Left ventricle myocardium inferior (tissue), 1 donor: ENCODE measurements around the gene ALG1. TPM values are rescaled to one million over a fixed set of nuclear protein-coding genes. Genes with fewer than 3 reads are reported as not detected.
"Not testable (repeated sequence)": the region's sequence is repeated elsewhere in the genome, so short reads cannot be mapped to it uniquely, and the experiment has no call there.

Source experiments
- DNase-seq: peaks from one replicate; pipeline ENCODE4 v3.0.0-alpha.2; 2020
- H3K27ac ChIP-seq: fragments of 200-600 bp; replicated peaks from 2 replicates; pipeline ENCODE4 v1.8.0; 2021
- H3K27me3 ChIP-seq: fragments of 200-600 bp; 2 replicates; pipeline ENCODE4 v1.8.0; 2021; ENCODE audit warnings: low read depth
- H3K36me3 ChIP-seq: fragments of 200-600 bp; 2 replicates; pipeline ENCODE4 v1.8.0; 2021
- H3K4me1 ChIP-seq: fragments of 200-600 bp; 2 replicates; pipeline ENCODE4 v1.8.0; 2021
- H3K4me3 ChIP-seq: fragments of 200-600 bp; 2 replicates; pipeline ENCODE4 v1.8.0; 2021; ENCODE audit warnings: mild to moderate bottlenecking, moderate library complexity
- H3K9me3 ChIP-seq: fragments of 200-600 bp; replicated peaks from 2 replicates; pipeline ENCODE4 v1.8.0; 2021
- intact Hi-C: fragments of 100-400 bp; cut with micrococcal nuclease; formaldehyde crosslinking; loops from one replicate; pipeline ENCODE4 v1.11.0; 2022
- total RNA-seq: library from RNA; stranded (reverse); fragmentation: NEBNext Ultra II Directional; extraction: Animal tissue kit (Norgen Biotek cat#: 25700); gene quantifications from one replicate; pipeline ENCODE4 v1.2.1, GENCODE V29; 2021
- donor health status: DM: no; HTN: yes; CAD: no; lungs with severe emphysema.

ALG1 gene
- total RNA-seq, 1 donor from 2014 or later, result 7.3 TPM

- DNase-seq, H3K27ac ChIP-seq, H3K9me3 ChIP-seq, intact Hi-C loops, H3K4me1 ChIP-seq, H3K27me3 ChIP-seq, H3K4me3 ChIP-seq: not testable (repeated sequence)
- H3K36me3 ChIP-seq, result peaks cover 23% of the 10 kb centered on the region
These were observed 18.4 kb downstream of the ALG1 start for GRCh38 chr16:5089911-5090555.

- intact Hi-C loops, DNase-seq, H3K4me1 ChIP-seq, H3K9me3 ChIP-seq, H3K27me3 ChIP-seq, H3K4me3 ChIP-seq, H3K27ac ChIP-seq: not testable (repeated sequence)
- H3K36me3 ChIP-seq, result peaks cover 18% of the 10 kb centered on the region
These were observed 18.9 kb downstream of the ALG1 start for GRCh38 chr16:5090592-5090991.

- DNase-seq, intact Hi-C loops, H3K27me3 ChIP-seq, H3K4me3 ChIP-seq, H3K27ac ChIP-seq, H3K9me3 ChIP-seq: not testable (repeated sequence)
- Histone ChIP-seq H3K36me3 (peaks cover 12% of the 10 kb centered on the region), H3K4me1 (peaks cover 13% of the 10 kb centered on the region)
These were observed 21.4 kb downstream of the ALG1 start for GRCh38 chr16:5093081-5093480.

GRCh38 chr16:5093746-5094145 is 22.1 kb downstream of the ALG1 start:
- intact Hi-C loops, H3K9me3 ChIP-seq, H3K27me3 ChIP-seq, H3K27ac ChIP-seq, H3K4me3 ChIP-seq, DNase-seq: not testable (repeated sequence)
- Histone ChIP-seq H3K4me1 (peaks cover 16% of the 10 kb centered on the region), H3K36me3 (peaks cover 12% of the 10 kb centered on the region)

- H3K4me3 ChIP-seq, intact Hi-C loops, H3K27ac ChIP-seq, H3K27me3 ChIP-seq, H3K9me3 ChIP-seq, DNase-seq, H3K36me3 ChIP-seq: not testable (repeated sequence)
- peaks cover 18% of the 10 kb centered on the region for H3K4me1 ChIP-seq
These were observed 23.6 kb downstream of the ALG1 start for GRCh38 chr16:5095145-5095830.

GRCh38 chr16:5096437-5097060 is 24.9 kb downstream of the ALG1 start:
- peak overlapping the region; percentile 89 for H3K4me3 ChIP-seq
- peaks cover 18% of the 10 kb centered on the region for H3K4me1 ChIP-seq
- H3K27me3 ChIP-seq, DNase-seq, H3K9me3 ChIP-seq, intact Hi-C loops, H3K36me3 ChIP-seq: not testable (repeated sequence)
- peak overlapping the region; percentile 86 for H3K27ac ChIP-seq

GRCh38 chr16:5097061-5097469 is 25.4 kb downstream of the ALG1 start:
- H3K4me3 ChIP-seq, result peak overlapping the region; percentile 89
- DNase-seq, H3K9me3 ChIP-seq, H3K36me3 ChIP-seq, H3K27me3 ChIP-seq, intact Hi-C loops: not testable (repeated sequence)
- peaks cover 18% of the 10 kb centered on the region for H3K4me1 ChIP-seq
- H3K27ac ChIP-seq, result peak overlapping the region; percentile 86

- intact Hi-C loops, result not testable (repeated sequence)
These were observed 26.0 kb downstream of the ALG1 start, which contains the start of gene EEF2KMT for GRCh38 chr16:5097470-5098220. TSS of gene EEF2KMT (minus strand) at chr16:5097795. CDS start at chr16:5097739, 56 bp downstream.

GRCh38 chr16:5098221-5099159 is 26.8 kb downstream of the ALG1 start:
- Histone ChIP-seq H3K4me1 (peaks cover 18% of the 10 kb centered on the region), H3K4me3 (peak overlapping the region; percentile 89), H3K27ac (peak overlapping the region; percentile 90)
- H3K27me3 ChIP-seq, intact Hi-C loops, H3K9me3 ChIP-seq, H3K36me3 ChIP-seq: not testable (repeated sequence)
- DNase-seq, result peak; percentile 79

More at GRCh38 chr16:5097470-5098220, 26.0 kb downstream of the ALG1 start, which contains the start of gene EEF2KMT:
- Histone ChIP-seq H3K27ac (peak within 1 kb of the TSS; percentile 90), H3K4me3 (peak within 1 kb of the TSS; percentile 89), H3K4me1 (peaks cover 18% of the 10 kb centered on the region)
- not testable (repeated sequence) for H3K9me3 ChIP-seq, H3K27me3 ChIP-seq, H3K36me3 ChIP-seq
- DNase-seq, result peak; percentile 99

- H3K4me1 ChIP-seq, result peaks cover 18% of the 10 kb centered on the region
- H3K36me3 ChIP-seq, H3K9me3 ChIP-seq, H3K27me3 ChIP-seq, intact Hi-C loops, DNase-seq: not testable (repeated sequence)
- peak overlapping the region; percentile 90 for H3K27ac ChIP-seq
- peak overlapping the region; percentile 89 for H3K4me3 ChIP-seq
These were observed 27.5 kb downstream of the ALG1 start for GRCh38 chr16:5099174-5099573.

- H3K9me3 ChIP-seq, intact Hi-C loops, H3K4me3 ChIP-seq, H3K4me1 ChIP-seq, DNase-seq, H3K36me3 ChIP-seq, H3K27me3 ChIP-seq, H3K27ac ChIP-seq: not testable (repeated sequence)
These were observed 31.8 kb downstream of the ALG1 start for GRCh38 chr16:5103296-5104032.

GRCh38 chr16:5105039-5105438 is 33.4 kb downstream of the ALG1 start:
- H3K4me3 ChIP-seq, H3K36me3 ChIP-seq, DNase-seq, intact Hi-C loops, H3K4me1 ChIP-seq, H3K27ac ChIP-seq, H3K9me3 ChIP-seq, H3K27me3 ChIP-seq: not testable (repeated sequence)
